HuH-7.5 (cell line): ENCODE data around the gene CAMK2G.
"Not testable (repeated sequence)": the region's sequence is repeated elsewhere in the genome, so short reads cannot be mapped to it uniquely, and the experiment has no call there.

Source experiments
- DNase-seq: peaks from one replicate; pipeline ENCODE4 v3.0.0; 2011; ENCODE audit warnings: low spot score

CAMK2G gene

GRCh38 chr10:73791871-73792400, 82.4 kb downstream of the CAMK2G start:
- no peak for DNase-seq

DNA sequence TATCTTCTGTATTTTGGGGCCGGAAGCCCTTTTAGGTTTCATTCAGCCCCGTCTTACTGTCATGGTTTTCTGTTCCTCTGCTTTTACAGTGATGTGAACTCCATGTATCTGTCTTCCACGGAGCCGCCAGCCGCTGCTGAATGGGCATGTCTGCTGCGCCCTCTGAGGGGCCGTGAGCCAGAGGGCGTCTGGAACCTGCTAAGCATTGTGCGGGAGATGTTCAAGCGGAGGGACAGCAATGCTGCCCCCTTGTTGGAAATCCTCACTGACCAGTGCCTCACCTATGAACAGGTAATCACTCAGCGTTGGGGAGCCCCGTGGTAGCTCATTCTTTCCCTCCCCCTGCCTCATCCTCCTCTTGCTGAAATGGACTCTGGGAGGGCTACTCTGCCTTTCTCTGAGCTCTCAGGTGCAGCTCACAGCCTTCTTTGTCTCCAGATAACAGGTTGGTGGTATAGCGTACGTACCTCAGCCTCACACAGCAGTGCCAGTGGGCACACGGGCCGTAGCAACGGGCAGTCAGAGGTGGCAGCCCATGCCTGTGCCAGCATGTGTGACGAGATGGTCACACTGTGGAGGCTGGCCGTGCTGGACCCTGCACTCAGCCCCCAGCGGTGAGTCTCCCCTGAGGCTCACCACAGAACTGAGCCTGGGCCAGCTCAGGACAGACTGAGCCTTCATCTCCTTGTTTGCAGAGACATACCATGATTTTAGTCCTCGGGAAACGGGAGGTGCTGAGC, 83.3 kb downstream of the CAMK2G start:
- DNase-seq: no peak

DNA sequence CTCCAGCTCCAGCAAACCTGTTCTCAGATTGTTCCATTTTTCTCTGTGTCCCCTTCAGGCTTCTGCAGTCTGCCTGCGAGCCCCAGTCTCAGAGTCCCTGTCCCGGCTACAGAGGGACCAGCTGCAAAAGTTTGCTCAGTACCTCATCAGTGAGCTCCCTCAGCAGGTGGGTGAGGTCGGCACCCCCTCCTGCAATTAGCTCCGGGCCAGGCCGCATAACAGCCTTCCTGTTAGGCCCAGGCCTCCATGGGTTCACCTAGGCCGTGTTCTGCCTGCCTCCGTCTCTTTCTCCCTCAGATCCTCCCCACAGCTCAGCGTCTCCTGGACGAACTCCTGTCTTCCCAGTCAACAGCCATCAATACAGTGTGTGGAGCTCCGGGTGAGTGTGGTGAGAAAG, 84.7 kb downstream of the CAMK2G start:
- DNase-seq: no peak

DNA sequence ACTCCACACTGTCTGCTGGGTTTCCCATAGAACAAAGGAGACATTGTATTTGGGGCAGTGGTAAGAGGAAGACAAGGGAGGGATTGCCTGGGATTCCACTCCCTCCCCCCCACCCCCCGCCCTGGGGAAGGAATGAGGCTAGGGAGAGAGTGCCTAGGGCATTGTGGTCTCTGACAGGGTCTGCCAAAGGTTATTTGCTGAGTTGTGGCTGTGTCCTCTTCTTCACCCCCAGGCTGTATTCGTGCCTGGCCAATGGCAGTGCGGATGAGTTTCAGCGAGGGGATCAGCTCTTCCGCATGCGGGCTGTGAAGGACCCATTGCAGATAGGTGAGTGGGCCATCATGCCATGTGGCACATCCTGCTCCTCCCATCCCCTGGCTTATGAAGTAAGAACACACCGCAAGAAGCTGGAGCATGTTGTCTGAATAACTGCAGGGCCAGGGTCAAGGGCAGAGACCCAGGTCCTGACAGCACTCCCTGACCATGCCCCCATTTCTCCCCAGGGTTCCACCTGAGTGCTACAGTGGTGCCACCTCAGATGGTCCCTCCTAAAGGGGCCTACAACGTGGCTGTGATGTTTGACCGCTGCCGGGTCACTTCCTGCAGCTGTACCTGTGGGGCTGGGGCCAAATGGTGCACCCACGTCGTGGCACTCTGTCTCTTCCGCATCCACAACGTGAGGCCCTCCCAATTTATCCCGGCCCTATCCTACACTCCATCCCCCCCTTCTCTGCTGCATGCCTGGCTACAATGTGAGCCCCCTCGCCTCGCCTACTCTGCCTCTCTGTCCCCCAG, 85.3 kb downstream of the CAMK2G start:
- DNase-seq: no peak

- not testable (repeated sequence) for DNase-seq
These were observed 87.1 kb downstream of the CAMK2G start for GRCh38 chr10:73787031-73787800.

DNA sequence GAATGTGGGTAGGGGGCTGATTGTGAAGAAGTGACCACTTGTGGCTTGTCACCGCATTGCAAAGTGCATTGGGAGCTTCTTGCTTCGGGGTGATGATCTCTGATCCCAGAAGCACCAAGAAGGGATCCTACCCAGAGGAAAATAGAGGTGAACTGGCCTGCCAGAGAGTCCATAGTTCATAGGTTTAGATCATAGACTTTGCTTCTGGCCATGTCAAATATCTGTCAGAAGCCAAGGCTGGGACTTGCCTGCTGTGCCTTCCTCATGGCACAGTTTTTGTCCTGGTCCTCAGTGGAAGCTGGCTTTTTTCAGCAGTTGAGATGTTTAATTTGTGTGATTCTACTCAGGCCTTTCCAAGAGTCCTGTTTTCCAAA, 87.9 kb downstream of the CAMK2G start:
- peak; percentile 22 for DNase-seq

- DNase-seq: peak; percentile 53
These were observed 88.4 kb downstream of the CAMK2G start for GRCh38 chr10:73785721-73786511.

- peak; percentile 92 for DNase-seq
These were observed 89.1 kb downstream of the CAMK2G start, which contains the start of gene ZSWIM8 for GRCh38 chr10:73785211-73785720. ZSWIM8 (plus strand) TSS chr10:73785606; CDS start chr10:73785879, 273 bp downstream.

DNA sequence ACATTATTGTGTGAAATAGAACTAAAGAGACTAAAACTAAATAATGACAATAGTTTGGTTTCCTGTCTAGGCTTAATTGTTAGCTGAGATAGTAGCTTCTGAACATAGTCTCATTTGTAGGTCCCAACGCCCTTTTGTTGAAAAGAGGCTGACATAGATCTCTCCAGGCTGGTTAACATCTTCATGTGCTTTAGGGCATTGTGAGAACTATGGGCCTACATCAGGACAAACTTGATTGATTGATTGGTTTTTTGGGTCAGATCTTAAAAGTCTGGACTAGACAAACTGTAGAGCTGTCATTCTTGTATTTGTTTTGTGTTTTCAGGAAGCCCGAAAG, 91.6 kb downstream of the CAMK2G start:
- DNase-seq: no peak

GRCh38 chr10:73781879-73782748, 92.2 kb downstream of the CAMK2G start, which contains the start of gene CHCHD1:
CHCHD1 (plus strand) TSS chr10:73782048; CDS start chr10:73782076, 28 bp downstream.
- peak; percentile 84 for DNase-seq

DNA sequence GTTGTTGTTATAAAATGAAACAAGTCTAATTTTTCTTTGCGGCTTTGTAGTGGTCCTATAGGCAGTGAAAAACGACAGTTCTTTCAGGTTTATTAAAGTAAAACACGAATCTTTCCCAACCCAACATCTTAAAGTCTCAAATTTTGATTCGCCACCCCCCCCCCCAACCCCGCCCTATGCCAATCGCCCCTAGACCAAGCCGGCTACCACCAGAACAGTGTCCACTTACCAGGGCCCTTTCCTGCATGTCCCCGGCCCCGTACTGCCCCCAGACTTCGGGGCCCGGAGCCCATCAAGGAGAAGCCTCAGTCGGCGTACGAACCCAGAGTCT, 92.8 kb downstream of the CAMK2G start:
- DNase-seq: no peak

DNA sequence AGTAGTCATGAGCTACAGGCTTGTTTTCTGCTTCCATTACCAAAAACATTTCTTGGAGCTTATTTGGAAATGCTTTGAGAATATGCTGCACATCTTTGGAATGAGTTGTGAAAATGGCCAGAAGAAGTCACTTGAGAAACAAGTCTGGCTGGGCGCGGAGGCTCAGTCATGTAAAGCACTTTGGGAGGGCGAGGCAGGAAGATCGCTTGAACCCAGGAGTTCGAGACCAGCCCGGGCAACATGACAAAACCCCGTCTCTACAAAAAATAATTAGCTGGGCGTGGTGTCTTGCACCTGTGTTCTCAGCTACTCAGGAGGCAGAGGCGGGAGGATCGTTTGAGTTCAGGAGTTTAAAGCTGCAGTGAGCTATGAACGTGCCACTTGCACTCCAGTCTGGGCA, 93.4 kb downstream of the CAMK2G start:
- DNase-seq: no peak

DNA sequence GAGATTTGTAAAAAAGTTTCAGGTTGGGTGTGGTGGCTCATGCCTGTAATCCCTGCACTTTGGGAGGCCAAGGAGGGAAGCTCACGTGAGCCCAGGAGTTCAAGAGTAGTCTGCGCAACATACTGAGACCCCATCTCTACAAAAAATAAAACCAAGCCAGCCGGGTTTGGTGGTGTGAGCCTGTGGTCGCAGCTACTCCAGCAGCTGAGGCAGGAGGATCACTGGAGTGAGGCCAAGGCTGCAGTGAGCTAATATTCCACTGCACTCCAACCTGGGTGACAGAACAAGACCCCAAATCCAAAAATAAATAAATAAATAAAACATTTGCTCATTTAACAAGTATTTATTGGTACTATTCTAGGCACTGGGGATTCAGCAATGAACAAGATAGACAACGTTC, 94.1 kb downstream of the CAMK2G start:
- DNase-seq: no peak

GRCh38 chr10:73779539-73780197, 94.7 kb downstream of the CAMK2G start:
- DNase-seq: no peak

DNA sequence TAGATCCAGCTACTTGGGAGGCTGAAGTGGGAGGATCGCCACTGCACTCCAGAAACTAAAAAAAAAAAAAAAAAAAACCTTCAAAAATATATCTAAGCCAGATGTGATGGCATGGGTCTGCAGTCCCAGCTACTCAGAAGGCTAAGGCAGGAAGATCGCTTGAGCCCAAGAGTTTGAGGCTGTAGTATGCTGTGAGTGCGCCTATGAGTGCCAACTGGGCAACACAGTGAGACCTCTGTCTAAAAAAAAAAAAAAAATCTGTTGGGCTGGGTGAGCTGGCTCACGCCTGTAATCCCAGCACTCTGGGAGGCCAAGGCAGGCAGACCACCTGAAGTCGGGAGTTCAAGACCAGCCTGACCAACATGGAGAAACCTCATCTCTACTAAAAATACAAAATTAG, 95.3 kb downstream of the CAMK2G start:
- DNase-seq: no peak

DNA sequence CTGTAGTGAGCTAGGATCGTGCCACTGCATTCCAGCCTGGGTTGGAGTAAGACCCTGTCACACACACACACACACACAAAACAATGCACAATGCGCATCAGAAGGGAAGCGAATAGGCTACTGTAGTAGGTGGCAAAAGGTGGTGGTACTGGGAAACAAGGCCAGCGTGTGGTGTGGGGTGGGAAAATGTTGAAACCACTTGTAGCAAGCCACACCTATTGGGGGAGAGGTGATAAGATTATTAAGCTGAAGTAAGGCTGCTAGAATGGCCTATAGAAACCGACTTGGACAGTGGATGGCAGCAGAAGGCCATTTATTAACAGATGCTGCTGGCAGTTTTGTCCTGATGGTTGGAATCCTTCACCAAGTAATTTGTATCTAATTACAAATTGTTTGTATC, 99.7 kb downstream of the CAMK2G start:
- no peak for DNase-seq

GRCh38 chr10:73773152-73773879, 101.0 kb downstream of the CAMK2G start:
- no peak for DNase-seq

DNA sequence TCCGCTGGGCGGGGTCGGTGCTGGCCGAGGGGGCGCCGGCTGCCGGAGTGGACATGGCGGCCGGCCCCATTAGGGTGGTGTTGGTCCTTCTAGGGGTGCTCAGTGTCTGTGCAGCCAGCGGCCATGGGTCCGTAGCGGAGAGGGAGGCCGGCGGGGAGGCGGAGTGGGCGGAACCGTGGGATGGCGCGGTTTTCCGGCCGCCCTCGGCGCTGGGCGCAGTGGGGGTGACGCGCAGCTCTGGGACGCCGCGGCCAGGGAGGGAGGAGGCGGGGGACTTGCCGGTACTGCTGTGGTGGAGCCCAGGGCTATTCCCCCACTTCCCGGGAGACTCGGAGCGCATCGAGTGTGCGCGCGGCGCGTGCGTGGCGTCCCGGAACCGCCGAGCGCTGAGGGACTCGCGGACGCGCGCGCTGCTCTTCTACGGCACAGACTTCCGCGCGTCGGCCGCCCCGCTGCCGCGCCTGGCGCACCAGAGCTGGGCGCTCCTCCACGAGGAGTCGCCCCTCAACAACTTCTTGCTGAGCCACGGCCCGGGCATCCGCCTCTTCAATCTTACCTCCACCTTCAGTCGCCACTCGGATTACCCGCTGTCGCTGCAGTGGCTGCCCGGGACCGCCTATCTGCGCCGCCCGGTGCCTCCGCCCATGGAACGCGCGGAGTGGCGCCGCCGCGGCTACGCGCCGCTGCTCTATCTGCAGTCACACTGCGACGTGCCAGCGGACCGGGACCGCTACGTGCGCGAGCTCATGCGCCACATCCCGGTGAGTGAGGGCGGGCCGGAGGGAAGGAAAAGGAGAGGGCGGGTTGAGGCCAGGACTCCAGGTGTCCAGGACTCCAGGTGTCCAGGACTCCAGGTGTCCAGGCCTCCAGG, 101.8 kb downstream of the CAMK2G start:
- peak; percentile 47 for DNase-seq
